GM18907 (cell line): ENCODE results near the gene ABHD2.

ENCODE experiments used
- ATAC-seq: cut with Tn5 transposase; IDR thresholded peaks from one replicate; pipeline ENCODE4 v1.9.1; 2021; ENCODE audit warnings: mild to moderate bottlenecking, moderate library complexity; ENCODE audit not compliant: unreplicated experiment

ABHD2 gene

DNA sequence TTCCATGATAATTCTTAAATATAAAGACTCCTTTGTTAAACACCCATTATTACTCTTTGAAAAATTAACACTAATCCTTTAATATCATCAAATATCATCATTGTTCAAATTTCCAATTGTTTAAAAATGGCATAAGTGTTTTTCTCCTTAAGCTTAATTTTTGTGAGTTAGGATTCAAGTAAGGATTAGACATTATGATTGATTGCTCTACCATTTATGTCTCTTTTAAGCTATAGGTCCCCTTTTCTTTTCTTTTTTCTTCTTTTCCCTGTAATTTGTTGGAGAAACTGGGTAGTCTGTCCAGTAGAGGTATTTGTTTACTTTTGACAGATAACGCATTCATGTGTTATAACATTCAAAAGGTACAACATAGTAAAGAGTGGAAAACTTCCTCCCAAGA, 9.1 kb downstream of the ABHD2 start:
- no peak for ATAC-seq

DNA sequence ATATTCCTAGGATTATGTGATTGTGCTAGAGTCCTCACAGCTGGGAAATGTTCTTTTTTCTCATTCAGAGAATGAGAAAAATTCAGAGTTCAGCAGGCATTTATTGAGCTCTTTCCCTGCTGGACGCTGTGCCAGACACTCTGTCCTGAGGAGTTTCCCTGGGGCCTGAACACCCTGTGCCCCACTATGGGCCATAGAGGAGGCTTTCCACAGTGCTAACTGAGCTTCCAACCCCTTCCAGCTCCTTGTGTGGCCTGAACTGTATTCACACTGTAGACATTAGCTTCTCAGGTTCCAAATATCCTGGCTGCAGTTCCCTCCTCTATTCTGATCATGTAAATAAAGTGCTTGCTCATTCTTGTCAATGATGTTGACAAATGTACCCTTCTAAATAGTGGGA, 10.0 kb downstream of the ABHD2 start:
- no peak for ATAC-seq

DNA sequence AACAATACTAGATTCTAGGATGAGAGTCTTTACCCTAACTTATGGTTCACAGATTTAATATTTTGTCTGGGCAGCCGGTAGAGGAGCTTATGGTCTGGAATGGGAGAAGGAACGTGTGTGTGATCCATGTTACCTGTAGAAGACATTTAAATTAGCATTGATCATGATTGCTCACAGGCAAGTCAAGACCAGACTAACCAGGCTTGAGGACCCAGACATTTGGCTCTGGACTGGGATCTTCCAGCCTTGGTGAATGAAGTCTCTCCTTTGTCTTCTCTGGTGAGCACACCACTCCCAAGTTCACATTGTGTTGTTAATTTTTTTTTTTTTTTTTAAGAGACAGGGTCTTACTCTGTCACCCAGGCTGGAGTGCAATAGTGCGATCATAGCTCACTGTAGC, 11.7 kb downstream of the ABHD2 start:
- ATAC-seq: no peak

DNA sequence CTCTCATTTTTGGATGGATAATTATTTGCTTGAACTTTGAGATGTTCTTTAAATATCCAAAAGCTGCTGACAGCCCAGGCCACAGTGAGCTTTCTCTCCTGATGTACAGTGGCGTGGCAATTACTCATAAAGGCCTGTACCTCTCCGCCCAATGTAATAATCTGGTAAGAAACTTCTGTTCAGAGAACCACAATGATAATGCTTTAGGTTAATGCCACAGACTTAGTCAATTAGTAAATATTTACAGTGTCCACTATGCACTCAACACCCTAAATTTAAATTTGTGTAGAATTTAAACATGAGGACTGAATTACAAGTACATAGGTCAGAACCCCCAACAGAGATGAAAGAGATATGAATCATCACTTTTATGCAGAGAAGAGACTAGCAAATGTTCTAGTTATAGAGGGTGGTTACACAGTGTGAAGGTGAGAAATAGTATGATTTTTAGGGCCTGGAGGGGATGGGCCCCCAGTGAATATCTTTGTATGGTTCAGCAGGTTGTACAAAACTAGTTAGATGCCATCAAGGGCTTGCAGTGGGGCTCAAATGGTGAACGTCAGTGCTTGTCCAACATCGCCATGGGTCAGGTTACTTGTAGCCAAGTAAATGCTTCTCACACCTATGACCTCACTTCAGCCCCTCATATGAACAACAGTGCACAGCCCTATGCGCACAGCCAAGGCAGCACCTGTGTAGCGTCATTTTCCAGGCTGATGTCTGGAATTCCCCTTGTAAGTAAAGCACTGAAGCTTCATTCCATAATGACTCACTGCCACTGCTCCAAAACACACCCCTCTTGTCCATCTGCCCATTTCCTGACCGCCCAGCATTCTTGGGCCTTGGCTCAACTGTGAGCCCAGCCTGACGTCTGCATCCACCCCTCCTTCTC, 13.3 kb downstream of the ABHD2 start:
- ATAC-seq: no peak

DNA sequence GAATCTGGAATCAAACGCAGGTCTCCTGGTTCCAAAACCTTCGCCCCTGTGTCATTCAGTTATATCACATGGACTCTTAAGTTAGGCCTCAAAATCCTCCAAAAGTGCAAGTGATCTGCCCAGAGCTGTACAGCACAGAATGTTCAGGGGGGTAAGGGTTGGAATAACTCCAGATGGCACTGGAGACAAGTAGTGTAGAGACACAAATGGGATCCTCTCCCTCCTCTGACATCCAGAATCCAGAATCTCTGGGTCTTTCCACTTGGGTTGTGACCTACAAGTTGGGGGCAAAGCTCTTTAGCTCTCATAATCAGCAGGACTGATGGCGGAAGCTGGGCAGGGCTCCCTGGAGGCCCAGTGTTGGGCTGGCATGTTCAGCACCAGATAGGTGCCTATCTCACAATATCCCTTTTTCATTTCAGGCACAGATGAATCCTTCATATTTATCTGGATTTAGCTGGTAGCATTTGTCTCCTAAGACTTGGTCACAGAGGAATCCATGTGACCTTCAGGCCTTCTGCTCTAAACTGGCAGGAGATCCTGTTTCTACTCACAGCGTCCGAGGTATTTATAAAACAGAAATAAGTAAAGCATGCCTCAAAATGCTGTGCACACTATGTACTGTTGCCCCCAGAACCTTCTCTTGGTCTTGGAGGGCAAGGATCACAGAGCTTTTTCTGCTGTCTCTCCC, 15.4 kb downstream of the ABHD2 start:
- ATAC-seq: no peak

DNA sequence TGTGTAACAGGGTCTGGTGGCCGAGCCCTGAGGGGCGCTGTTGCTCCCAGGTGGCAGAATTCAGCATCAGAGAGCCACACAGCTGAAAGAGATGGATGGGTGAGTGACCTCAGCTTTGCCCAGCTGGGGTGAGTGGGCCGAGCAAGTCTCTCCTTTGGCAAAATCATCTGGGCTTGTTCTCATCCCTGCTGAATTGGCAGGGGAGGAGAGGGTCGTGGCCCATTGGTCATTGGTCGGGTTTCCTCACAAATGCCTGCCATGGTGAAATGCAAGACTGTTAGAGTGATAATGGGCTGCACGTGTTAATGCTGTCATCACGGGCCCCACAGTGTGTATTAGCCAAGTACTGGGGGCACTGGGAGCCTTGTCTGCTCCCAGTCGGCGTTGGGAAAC, 15.9 kb downstream of the ABHD2 start:
- no peak for ATAC-seq

DNA sequence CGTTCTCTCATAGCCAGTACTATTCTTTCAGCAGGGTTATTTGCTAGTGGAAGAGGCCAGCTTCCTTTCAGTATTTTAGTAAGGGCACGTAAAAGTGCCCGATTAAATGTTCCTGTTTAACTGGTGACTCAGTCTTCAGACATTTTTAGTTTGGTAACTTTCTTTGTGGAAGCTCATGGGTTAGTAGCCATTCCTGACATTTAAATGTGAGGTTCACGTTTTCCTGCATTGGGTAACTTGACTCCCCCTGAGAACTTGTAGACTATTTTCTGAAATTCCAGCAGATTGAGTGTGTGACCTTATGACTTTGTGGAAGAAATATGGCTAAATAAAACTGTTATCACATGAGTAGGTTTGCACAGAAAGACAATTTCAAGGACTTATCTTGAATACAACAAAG, 16.9 kb downstream of the ABHD2 start:
- no peak for ATAC-seq

DNA sequence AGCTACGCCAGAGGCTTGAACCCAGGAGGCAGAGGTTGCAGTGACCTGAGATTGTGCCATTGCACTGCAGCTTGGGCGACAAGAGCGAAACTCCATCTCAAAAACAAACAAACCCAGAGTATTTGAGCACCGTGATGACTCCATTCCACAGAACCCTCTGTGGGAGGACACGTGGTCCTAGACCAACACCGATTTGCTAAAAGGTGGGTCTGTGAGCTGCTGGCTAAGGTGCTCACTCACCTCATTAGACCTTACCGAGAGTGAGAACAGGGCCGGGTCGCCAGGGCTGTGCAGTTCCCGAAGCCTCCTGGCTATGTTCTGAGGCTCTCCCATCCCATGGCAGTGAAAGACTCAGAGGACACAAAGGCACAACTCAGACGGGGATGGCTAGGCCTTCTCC, 17.9 kb downstream of the ABHD2 start:
- no peak for ATAC-seq

DNA sequence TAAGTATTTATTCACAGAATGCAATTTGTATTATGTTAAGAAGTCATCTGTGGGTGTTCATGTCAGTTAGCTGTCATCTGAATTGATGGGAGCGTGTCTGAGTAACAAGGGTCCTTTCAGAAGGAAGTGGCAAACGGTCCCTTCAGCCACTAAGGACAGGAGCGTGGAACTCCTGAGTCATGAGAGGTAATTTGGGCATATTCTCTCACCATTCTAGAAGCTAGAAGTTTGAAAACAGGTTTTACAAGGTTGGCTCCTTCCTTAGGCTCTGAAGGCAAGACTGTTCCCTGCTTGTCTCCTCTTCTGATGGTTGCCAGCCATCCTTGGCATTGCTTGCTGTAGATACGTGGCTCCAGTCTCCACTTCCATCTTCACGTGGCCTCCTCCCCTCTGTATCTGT, 19.7 kb downstream of the ABHD2 start:
- ATAC-seq: no peak

DNA sequence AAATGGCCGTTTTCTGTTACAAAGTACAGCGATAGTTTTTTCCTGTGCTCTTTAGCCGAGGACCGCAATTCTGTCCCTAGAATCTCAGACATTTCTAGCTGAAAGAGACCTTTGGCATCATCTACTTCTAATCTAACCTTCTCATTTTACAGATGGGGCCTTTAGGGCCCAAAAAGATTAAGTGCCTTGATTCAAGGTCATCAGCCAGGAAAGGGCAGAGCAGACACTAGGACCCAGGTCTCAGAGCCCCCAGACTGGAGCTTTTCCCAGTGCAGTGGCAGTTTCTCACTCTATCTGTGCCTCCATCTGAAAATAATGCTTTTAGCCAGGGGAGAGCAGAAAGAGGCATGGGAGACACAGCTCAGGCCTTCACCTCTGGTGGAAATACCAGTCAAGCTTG, 20.6 kb downstream of the ABHD2 start:
- ATAC-seq: no peak

DNA sequence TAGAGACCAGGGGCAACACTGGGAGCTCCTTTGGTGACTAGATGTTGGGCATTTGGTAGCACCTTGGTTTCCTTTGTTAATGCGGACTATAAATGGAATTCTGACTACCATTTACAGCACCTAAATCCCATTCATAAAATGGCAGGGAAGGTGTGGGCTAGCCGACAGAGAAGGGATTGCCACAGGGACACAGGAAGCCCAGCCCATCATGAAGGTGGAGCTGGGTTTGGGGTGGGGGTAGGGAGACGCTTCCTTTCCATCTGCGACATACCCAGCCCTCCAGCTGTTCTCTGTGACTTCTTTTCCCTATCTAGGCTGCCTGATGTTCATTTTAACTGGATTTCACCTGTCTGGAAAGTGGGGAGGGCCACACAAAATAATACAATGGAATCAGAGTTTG, 21.0 kb downstream of the ABHD2 start:
- ATAC-seq: no peak

DNA sequence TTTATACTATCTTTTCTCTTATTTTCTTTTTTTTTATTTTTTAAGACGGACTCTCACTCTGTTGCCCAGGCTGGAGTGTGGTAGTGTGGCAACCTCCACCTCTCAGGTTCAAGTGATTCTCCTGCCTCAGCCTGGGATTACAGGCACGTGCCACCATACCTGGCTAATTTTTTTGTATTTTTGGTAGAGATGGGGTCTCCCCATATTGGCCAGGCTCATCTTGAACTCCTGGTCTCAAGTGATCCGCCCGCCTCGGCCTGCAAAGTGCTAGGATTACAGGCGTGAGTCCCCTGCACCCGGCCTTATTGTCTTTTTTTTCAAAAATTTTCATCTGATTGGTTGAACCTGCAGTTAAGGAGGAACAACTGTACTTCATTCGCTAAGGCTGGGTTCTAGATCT, 21.8 kb downstream of the ABHD2 start:
- ATAC-seq: no peak

DNA sequence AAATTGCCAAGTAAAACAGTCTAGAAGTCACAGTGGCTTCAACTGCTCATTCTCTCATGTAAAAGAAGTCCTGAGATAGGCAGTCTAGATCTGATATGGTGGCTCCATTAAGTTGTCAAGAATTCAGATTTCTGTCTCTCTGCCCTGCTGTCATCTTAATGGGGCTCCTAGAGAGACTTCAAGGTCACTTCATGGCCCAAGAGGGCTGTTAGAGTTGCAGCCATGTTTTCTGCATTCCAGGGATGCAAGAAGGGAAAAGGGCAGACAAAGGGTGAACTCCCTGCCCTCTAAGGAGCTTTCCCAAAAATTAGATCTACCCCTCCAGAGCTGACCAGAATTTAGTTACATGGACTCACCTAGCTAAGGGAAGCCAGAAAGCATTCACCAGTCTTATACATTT, 23.1 kb downstream of the ABHD2 start:
- no peak for ATAC-seq

DNA sequence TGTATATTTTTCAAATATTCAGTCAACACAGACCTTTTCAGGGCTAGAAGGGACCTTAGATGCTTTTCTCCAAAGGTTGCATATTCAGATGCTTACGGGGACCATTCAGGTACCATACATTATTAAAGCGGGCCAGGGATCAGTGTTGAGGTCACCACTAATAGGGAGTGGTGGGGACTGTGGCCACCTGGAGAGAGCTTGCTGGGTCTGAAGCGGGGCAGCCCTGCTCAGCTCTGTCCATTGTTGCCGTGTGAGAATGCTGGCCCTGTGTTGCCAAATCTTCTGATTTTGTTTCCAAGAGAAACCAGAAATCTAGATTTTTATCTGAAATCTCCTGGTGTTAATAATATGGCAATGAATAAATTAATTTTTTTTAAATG, 23.7 kb downstream of the ABHD2 start:
- ATAC-seq: no peak

DNA sequence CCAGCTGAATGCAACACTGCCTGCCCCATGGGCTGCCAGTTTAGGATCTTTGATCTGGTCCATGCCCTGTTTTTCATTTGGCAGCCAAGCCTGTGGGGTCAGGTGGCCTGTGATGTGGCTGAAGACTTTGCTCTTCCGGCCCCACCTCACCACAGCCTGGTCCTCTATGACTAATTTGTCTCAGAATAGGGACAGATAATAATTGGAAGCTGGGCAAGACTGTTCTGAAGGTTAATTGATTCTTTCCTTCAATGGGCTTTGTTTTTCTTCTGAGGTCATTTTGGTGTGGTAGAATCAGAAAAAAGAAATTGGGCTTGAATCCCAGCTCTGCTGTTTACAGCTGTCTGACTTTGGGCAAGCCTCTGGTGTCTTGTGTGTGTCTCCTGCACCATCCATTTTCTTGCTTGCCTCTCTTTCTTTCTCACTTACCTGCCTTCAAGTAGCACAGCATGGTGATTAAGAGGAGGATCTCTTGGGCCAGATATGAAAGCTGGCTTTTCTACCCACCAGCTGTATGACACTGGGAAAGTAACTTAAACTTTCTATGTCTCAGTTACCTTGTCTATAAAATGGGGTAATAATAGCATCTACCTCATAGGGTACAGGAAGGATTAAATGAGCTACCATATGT, 24.2 kb downstream of the ABHD2 start:
- ATAC-seq: peak; percentile 93

DNA sequence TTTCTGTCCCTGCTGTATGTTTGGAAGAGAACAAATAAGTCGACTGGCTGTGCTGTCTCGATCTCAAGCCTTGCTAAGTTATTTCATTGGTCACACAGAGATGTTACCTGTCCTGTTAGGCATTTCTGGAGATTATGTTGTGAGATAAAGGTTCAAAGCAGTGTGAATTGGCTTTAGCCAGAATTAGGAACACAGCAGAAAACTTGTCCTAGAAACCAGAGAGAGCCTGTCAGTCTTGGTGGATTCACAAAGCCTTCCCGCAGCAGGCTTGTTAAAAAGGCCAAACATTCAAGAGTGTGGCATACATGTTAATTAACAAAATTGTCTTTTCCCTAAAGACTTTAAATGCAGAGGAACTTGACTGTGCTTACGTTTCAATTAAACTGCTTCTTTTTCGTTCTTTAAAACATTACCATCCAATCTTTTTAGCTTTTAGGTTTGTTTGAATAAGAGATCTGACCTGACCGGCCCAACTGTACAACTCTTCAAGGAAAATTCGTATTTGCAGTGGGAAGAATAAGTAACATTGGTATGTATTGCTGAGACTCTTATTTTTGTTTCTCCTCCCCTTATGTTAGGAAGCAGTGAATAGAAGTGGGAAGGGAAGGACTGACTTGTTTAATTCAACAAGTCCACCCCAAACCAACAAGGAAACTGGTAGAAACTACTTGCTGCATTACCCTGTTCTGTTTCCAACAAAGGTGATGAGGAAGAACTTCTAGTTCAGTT, 25.2 kb downstream of the ABHD2 start:
- no peak for ATAC-seq

DNA sequence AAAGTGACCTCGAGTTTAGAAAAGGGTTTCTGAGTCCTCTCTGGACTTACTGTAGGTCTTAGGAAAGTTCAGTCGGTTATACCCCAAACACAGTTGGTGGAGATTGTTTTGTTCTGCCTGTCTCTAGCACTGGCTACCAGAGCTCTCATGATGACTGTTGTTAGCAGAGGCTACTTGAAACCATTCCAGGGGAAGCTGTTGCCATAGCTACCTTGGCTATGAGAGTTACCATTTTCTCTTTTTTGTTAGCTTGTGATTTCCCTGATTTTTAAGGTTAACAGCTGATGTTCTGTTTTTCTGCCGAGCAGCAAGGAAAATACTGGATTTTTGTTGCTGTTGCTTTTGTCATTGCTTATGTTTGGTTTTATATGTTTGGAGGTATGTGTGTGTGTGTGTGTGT, 26.7 kb downstream of the ABHD2 start:
- ATAC-seq: no peak

DNA sequence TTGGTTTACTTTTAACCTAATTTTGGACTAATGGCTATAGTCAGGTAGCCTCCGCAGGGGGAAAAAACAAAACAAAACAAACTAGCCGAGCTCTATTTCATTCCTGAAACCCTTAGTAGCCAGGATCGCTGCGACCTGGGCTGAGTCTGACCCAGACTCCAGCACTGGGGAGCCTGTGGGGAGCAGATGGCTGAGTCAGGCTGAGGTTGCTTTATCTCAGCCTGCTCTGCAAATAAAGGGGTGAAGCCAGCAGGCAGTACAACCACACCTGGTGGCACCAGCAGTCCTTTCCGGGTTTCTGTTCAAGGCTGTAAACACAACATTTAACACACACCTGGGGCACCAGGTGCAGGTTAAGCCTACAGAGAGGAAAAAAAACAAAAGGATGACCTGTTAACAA, 27.3 kb downstream of the ABHD2 start:
- no peak for ATAC-seq

DNA sequence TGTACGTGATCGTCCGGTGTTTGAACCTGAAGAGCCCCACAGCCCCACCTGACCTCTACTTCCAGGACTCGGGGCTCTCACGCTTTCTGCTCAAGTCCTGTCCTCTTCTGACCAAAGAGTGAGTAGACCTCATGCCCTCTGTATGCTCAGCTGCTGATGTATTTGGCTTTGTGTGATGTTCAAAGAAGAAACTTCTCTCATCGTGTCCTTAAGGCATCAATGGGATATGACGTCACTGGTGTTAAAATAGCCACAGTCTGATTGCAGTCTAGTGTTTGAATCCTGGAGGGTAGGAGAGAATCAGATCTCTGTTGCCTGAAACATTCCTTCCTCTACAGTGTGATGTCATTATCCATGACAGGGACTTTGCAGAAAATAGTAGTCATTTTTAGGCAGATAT, 28.1 kb downstream of the ABHD2 start:
- no peak for ATAC-seq

DNA sequence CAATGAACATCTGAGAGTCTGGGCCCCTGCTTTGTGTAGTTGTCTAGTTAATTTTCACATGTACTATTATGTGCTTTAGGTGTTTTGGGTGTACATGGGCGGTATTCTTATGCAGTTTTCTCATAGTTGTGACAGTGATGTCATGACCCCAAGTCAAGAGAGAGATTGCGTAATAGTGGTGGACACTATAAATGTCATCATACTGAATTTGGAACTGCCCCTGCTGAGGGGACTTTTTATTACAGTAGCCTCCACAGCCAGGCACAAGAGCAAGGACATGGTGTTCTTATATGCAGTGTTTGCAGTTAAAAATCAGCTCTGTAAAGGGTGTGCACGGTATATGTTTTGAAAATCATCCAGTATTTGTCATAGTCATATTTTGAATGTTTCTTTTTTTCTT, 29.5 kb downstream of the ABHD2 start:
- ATAC-seq: no peak

DNA sequence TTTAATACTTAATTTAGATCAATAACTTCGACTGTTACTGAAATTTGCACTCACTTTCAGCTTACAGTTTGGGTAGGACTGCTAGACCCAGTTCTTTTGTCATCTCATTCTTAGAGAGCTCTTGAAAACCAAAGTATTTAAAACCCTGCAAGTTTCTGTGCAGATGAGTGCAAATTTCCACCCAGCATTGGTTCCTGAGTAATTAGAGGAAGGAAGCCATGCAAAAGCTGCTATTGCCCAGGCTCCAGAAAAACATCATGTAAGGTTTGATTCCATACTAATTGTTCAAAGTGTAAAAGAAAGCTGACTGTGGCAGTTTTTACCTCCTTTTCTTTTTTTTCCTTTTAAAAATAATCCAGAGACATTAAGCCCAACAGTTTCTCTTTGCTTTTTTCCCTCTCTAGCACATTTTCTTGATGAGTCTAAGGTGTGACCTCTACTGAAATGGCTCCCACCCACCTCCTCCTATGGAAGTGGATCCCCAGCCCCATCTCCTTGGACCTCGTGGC, 30.3 kb downstream of the ABHD2 start:
- no peak for ATAC-seq
